GF-D8 (cell line): Measurements from ENCODE around the gene RAMP1.

Experiments used
- DNase-seq: peaks from one replicate; lab custom pipeline; 2025; lab: John Stamatoyannopoulos, UW

RAMP1 gene

DNA sequence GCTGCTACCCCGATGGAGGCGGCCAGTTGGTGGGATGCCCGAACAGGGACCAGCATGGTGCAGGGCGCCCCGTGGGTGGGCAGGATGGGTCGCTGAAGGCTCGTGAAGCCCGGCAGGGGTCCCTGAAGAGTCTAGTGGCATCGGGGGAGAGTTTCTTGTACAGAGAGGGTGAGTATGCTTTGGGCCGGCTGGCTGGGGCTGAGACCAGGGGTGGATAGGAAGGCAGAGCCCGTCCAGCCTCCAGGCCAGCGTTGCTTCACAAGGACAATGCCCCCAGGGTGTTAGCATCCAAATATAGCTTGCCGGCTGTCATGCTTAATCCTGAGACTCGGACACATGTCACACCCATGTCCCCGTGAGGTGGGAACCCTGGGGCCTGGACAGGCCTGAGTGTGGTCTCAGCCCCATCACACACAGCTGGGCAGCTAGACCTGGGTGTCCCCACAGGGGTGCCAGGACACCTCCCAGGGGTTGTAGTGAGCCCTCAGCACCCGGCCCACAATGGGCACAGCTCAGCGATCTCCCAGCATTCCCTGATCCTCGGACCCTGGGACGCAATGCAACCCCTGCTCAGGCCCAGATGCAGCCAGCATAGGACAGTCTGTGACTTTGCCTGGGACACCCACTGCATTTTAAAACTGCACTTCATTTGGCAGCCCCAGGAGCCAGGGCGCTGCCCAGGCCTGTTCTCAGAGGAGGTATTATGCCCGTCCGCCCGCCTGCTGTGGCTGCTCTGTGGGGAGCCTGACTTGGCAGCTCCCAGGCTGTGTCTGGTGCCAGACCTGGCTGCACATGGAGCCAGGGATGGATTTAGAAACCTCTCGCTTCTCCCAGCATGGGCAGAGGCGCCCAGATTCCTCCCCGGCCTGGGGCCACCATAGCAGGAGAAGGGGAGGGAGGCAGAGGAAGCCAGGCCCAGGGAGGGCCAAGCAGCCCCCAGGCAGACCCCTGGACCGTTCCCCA is 36.4 kb downstream of the RAMP1 start:
- DNase-seq = no peak

DNA sequence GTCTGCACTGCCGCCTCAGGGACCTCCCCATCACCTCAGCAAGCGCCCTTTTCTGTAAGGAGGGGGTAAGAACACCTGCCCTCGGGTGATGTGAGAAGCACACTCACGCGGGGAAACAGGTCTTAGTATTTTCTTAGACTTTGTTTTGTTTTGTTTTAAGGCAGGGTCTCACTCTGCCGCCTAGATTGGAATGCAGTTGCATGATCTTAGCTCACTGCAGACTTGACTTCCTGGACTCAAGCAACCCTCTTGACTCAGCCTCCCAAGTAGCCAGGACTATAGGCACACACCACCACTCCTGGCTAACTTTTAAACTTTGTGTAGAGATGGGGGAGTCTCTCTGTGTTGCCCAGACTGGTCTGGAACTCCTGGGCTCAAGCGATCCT is 37.1 kb downstream of the RAMP1 start:
- no peak for DNase-seq

DNA sequence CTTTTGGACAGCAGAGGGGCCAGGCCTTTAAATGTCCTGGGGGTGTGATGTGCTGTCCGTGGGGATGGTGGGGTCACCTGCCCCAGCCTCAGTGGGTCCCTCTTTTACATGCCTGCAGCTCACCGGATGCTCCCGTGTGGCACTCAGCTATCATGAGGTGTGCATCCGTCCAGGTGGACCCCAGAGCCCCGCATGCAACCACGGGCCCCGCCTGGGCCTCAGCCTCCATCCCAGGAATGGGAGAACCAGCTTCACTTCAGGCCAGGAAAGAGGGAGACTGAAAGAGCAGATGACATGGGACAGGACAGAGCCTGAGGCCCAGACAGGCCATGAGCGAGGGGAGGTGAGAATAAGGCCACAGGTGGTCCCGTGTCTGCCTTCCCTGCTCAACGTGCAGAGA is 37.5 kb downstream of the RAMP1 start:
- DNase-seq = no peak

DNA sequence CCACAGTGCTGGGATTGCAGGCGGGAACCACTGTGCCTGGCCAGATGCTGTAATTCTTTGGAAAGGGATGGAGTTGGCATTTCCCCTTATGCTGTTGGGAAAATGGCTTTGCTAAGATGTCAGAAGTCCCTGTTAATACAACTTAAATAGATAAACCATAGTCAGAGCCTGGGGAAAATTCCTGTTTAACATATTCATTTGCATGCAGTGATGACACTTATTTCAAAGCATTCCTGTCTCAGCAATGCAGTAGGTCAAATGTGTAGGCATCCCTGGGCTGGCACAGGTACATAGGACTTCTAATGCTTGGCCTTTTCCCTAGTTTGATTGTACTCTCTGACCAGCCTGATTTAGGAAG is 38.6 kb downstream of the RAMP1 start:
- no peak for DNase-seq

DNA sequence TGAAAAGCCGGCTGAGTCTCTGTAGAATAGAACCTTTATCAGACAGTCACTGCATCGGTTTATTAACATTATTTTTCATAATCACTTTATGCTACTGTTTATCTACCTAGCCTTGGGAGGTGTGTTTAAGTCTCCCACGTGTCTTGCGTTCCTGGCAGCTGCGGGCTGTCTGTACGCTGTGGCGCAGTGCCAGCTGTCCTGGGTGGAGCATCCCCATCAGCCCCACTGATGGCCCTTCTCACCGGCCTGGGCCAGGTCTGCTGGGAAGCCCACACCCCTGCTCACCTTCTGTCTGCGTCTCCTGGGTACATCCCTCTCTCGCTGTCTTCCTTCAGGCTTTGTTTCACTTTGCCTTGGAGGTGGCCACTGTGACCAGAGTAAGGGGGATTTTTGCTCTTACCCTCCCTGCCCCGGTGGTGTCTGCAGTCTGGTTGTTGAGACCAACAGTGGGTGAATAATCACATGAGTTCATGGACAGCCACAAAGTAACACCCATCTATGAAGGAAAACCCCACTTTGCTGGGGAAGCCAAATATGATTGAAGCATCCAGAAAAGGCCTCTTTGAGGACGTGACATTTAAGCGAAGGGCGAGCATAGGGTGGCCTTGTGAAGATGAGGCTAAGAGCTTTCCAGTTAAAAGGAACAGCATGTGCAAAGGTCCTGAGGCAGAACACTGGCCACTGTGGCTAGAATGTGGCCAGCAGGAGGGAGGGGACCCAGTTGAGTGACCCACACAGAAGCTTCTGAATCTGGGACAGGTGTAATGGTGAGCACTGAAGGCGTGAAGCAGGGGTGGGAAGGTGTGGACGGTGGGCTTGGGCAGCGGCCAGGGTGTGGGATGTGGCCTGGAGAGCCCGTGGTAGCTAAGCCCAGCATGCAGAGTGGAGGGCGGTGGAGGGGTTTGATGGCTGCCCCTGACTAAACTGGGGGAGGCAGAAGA is 41.7 kb downstream of the RAMP1 start:
- no peak for DNase-seq

DNA sequence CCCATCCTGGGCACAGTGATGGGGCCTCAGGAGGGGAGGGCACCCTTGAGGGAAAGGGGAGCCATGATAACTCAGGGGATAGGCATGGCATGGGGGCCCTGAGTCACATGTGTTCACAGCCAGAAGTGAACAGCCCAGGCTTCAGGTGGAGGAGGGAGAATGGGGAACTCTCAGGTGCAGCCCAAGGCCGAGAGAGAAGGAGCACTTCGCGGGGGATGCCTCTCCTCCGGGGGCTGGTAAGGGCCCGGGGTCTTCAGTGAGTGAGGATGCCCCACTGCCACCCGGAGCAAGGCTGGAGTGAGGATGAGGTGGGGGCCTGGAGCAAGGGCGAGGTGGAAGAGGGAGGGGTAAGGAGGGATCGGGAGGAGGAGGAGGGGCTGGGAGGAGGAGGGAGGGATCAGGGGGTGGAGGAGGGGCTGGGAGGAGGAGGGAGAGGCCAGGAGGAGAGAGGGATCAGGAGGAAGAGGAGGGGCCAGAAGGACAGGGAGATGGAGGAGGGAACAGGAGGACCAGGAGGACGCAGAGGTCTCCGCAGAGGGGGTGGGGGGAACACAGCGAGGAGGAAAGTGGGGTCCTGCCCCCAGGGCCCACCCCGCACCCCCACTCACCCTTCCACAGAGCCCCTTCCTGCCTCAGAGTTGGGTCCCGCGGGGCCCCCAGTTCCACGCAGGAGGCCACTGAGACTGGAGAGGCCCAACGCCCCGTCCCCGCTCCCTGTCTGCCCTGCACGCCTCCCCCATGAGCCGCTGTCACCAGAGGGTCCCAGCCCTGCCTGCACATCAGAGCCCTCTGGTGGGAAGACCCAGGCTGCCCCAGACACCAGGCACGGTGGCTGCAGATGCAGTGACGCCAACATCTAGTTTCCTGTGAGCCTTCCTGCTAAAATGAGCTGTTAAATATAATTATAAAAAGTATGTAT is 42.8 kb downstream of the RAMP1 start:
- DNase-seq = no peak

DNA sequence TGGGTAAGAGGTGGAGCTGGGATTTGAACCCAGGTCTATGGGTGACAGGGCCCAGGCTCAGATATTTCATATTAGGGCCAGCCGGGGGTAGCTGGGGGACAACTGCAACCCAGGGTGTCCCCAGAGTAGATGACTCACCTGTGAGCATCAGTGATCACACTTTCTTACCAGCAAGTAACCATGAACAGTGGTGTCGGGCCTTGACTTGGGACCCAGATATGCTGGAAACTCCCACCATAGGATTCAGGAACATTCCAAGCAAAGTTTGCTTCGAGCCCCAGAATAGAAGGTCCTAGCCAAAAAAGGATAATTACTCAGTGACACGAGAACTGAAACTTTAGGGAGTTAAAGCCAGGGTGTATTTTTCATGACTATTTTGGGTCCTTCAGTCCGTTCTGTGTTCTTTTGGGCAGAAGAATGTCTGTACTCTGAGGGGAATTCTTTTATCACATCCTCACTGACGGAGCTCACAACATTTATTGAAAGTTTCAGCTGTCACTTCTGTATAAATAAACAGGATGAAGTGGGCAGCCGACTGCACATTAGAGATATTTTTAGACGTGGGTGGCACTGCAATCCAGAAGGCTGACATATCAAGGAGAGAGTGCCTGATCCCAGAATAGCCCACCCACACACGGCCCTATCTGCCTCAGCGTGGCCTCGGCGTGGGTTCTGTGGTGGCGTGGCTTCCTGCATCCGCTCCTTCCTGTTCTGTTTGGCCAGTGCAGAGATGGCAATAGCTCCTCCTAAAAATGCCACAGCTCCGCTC is 45.6 kb downstream of the RAMP1 start:
- DNase-seq = no peak

DNA sequence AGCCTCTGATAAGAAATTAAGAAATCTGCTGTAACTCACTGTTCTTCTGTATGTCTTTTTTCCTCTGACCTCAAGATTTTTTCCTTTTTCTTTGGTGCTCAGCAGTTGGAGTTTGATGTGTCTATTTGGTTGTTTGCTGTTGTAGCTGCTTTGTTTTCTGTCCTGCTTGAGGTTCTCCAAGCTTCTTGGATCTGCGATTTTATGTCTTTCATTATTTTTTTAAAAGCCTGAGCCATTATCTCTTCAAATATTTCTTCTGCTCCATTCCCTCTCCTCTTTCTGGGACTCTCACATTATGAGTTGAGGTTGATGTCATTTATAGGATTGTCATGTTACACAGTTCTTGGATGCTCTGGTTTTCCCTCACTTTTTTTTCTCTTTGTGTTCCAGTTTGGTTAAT is 47.7 kb downstream of the RAMP1 start:
- DNase-seq = no peak

DNA sequence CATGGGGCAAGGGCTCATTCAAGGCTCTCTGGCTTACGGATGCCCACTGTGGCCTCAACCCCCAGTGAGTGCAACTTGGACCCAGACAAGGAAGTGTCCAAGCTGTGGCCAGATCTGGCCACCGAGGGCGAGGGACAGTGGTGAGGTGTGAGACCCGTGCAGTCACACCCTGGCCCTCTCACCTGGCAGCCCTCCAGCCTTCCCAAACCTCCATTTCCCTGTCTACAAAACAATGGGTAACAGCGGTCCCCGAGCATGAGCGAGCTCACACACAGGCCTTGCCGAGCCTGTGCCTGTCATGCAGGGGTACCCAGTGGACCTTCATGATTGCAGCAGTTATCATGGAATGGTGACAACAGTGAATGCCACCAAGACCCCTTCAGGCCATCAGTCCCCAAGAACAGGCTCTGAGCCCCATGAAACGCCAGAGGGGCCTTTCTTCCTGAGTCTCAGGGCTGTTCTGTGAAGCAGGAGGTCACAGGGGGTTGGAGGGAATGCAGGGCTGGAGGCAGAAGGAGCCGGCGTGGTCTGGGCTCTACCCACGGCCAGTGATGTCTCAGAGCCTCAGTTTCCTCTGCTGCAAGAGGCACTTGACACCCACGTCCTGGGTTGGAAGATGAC is 49.8 kb downstream of the RAMP1 start:
- no peak for DNase-seq

DNA sequence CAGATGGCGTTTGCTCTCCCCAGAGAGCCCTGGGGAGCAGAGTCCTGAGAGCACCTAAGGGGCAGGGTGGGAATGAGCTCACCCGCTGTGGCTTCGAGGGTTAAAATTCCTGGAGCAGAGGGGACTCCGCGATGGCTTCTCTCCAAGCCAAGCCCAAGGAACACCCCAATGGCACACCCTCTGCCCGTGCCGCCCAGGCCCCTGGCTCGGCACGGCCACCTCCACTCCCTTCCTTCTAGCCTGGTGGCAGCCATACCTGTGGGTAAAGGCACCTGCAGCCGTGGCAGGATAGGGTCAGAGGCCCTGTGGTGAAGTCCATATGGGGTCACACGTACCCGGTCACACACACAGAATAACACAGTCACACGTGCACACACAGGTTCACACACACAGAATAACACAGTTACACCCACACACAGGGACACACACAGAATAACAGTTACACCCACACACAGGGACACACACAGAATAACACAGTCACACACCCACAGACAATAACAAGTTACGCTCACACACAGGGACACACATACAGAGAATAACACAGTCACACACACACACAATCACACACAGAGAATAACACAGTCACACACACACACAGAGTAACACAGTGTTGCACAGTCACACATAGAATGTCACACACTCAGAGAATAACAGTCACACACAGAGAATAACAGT is 50.5 kb downstream of the RAMP1 start:
- no peak for DNase-seq

DNA sequence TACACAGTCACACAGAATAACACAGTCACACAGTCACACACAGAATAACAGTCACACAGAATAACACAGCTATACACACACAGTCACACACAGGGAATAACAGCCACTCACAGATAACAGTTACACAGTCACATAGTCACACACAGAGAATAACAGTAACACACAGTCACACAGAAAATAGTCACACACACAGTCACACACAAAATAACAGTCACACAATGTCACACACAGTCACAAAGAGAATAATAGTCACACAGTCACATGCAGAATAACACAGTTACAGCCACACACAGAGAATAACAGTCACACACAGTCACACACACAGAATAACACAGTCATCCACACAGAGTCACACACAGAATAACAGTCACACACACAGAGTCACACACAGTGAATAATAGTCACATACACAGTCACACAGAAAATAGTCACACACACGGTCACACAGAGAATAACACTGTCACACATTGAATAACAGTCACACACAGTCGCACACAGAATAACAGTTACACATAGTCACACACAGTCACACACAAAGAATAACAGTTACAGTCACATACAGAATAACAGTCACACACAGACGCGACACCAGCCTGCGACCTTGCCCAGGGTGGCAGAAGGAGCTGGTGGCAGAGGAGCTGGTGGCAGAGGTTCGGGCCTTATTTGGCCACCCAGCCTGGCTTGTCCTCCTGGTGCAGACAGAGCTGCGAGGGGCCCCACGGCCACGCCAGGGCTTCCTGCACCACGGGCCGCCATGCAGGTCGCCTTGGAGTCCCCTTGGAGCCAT is 51.3 kb downstream of the RAMP1 start:
- no peak for DNase-seq

DNA sequence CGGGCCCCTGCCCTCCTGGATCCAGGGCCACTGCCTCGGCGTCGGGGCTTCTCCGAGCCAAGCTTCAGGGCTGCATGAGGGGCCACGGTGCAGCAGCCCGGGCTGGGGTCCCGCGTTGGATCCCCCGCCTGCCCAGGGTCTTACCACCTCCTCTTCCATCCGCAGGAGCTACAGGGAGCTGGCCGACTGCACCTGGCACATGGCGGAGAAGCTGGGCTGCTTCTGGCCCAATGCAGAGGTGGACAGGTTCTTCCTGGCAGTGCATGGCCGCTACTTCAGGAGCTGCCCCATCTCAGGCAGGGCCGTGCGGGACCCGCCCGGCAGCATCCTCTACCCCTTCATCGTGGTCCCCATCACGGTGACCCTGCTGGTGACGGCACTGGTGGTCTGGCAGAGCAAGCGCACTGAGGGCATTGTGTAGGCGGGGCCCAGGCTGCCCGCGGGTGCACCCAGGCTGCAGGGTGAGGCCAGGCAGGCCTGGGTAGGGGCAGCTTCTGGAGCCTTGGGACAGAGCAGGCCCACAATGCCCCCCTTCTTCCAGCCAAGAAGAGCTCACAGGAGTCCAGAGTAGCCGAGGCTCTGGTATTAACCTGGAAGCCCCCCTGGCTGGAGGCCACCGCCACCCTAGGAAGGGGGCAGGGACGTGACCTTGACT is 52.1 kb downstream of the RAMP1 start:
- DNase-seq = no peak

DNA sequence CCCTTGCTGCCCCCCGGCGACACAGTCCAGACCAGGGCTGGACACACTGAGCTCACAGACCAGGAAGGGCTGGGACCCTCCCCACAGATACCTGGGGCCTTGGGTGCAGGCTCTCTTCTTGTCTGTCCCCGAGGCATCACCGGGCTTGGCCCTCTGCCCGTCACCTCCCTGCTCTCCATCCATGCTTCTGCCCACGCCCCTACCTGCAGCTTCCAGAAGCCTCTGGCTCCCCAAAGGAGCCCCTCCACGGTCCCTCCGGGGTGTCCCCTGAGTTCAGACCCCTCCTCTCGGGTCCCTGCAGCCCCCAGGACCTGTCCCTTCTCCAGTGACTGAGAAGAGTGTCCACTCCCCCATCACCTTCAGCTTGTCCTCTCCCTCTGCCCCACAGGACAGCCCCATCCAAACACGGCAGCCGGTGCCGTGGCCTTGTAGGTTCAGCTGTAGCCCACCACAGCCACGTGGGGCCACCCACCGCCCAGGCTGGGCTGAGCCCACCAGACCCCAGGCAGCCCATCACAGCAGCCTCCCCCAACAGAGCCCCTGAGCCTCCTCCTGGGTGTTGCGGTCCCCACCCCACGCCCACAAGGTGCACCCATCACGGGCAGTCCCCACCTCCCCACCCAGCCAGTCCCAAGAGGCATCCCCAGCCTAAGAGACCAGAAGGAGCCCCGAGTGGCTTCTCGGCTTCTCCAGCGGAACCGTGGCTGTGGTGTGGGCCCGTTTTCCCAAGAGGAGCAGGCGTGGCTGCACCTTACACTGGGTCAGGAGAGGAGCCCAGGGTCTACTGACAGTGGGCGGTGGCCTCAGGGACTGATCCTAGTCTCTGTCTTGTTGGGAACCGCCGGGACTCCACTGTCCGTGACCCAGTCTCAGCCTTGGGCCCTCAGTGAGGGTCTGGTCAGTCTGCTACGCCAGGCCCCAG is 53.1 kb downstream of the RAMP1 start:
- no peak for DNase-seq

DNA sequence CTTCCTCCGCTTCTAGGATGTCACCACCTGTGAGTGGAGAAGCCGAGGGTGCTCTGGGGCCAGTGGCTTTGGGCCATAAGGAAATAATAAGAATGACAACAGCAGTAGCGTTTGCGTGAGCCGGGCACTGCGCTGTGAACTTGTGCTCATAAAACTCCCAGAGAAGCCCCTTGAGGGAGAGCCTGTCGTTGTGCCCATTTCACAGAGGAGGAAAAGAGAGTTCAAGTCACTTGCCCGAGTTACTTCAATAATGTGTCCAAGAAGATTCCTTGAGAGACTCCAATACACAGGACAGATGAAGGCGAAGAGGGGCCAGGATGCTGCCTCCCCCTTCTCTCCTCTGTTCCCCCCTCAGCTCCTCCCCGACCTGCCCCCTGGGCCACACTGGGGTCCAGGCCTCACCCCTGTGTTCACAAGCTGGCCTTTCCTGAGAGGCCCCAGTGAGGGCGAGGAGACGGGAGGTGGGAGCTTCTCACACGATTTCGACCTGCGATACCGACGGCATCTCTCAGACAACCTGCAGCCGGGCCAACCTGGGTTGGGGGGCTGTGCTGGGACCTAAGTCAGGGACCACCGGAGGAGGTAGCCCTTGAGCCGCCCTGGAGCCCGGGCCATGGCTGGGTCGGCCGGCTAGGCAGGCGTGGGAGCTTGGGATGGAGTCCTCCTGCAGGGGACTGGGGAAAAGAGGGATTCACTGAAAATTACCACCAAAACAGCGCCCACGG is 53.9 kb downstream of the RAMP1 start:
- no peak for DNase-seq

DNA sequence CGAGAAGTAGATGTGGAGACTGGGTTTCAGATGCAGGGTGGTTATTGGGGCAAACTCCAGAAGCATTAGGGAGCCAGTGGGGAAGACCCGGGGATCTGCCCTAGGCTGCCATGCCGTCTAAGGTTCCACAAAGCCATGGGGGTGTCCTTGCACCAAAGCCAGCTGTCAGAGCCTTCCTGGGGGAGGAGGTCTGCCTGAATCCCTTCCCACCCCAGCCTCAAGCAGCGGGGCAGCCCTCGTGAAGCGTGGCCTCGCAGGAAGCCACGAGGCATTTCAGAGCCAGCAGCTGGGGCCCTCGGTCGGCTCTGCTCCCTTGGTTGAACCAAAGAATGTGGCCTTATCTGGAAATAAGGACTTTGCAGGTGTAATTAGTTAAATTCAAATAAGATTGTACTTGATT is 56.2 kb downstream of the RAMP1 start:
- DNase-seq = no peak

DNA sequence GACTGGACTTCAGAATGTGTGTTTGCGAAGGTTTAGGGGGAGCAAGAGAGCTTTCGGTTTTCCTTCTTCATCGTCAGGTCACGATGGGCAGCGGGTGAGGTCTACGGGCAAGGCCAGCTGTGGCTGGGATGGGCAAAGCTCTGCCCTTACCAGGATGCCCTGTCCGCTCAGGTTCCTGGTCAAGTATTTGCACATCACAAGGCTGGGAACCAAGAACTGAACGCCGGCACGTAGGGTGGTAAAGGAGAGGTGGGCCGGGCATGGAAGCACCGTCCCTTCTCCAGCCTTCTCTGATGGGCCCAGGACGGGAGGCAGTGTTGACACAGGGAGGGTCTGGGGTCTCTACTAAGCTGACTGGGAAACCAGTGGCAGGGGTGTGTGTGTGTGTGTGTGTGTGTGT is 56.9 kb downstream of the RAMP1 start:
- no peak for DNase-seq
